GM19023 (cell line): ENCODE results near the gene KLHL36.
A peak's percentile ranks its signal among the peaks of the same experiment; 100 is the strongest.

Experiments used
- ATAC-seq: cut with Tn5 transposase; IDR thresholded peaks from one replicate; pipeline ENCODE4 v1.9.1; 2021; ENCODE audit warnings: mild to moderate bottlenecking, moderate library complexity; ENCODE audit not compliant: unreplicated experiment

KLHL36 gene

GRCh38 chr16:84647828-84648594 lies at the start of gene KLHL36:
TSS of gene KLHL36 (plus strand) at chr16:84648511. CDS start at chr16:84650868, 2,357 bp downstream.
- ATAC-seq: peak; percentile 80

- ATAC-seq: peak; percentile 31
Observed at GRCh38 chr16:84599521-84600202, 48.6 kb upstream of the KLHL36 start.

GRCh38 chr16:84600343-84601229 lies 47.7 kb upstream of the KLHL36 start:
- ATAC-seq: peak; percentile 65

GRCh38 chr16:84603140-84603816 lies 45.0 kb upstream of the KLHL36 start:
- ATAC-seq: no peak

GRCh38 chr16:84603940-84604339 lies 44.4 kb upstream of the KLHL36 start:
- ATAC-seq: no peak

GRCh38 chr16:84604477-84605013 lies 43.8 kb upstream of the KLHL36 start:
- ATAC-seq: no peak

- no peak for ATAC-seq
Observed at GRCh38 chr16:84605339-84605848, 42.9 kb upstream of the KLHL36 start.

- no peak for ATAC-seq
Observed at GRCh38 chr16:84606081-84606875, 42.0 kb upstream of the KLHL36 start.

- ATAC-seq: no peak
Observed at GRCh38 chr16:84607061-84607460, 41.2 kb upstream of the KLHL36 start.

- ATAC-seq: peak; percentile 49
Observed at GRCh38 chr16:84607694-84608093, 40.6 kb upstream of the KLHL36 start.

GRCh38 chr16:84608282-84608681 lies 40.0 kb upstream of the KLHL36 start:
- no peak for ATAC-seq

- no peak for ATAC-seq
Observed at GRCh38 chr16:84609563-84610177, 38.6 kb upstream of the KLHL36 start.

- ATAC-seq: no peak
Observed at GRCh38 chr16:84610376-84610775, 37.9 kb upstream of the KLHL36 start.

- no peak for ATAC-seq
Observed at GRCh38 chr16:84611041-84611440, 37.3 kb upstream of the KLHL36 start.

GRCh38 chr16:84612686-84613085 lies 35.6 kb upstream of the KLHL36 start:
- no peak for ATAC-seq

GRCh38 chr16:84613408-84614072 lies 34.8 kb upstream of the KLHL36 start:
- no peak for ATAC-seq

- no peak for ATAC-seq
Observed at GRCh38 chr16:84614073-84614459, 34.2 kb upstream of the KLHL36 start.

- no peak for ATAC-seq
Observed at GRCh38 chr16:84614623-84614967, 33.7 kb upstream of the KLHL36 start.
